ENCODE measurements around the gene CDKN2B-AS1.
"Not testable (repeated sequence)": the region's sequence is repeated elsewhere in the genome, so short reads cannot be mapped to it uniquely, and the experiment has no call there.

CDKN2B-AS1 gene

GRCh38 chr9:21994556-21995005 lies at the start of gene CDKN2B-AS1:
Gene CDKN2B-AS1, plus strand, starts transcription at chr9:21994791.
- DNase-seq = peak; percentile 47

DNA sequence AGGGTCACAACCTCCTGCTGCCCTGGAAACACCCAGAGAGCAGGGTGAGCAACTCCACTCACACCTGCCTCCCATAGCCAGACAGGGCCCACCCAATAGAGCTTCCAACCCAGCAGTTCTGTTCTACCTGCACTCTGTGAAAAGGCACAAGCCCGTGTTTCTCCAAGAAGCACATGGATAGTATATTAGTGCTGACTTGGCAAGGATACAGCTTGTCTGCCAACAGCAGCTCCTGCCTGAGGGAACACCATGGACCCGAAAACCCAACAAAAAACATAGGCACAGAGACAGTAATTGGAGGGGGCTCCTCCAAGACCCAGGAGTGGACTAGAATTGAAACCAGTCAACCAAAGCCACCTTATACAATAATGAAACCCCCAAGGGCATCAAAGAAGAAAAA lies 49.0 kb upstream of the CDKN2B-AS1 start:
- no peak for DNase-seq

DNA sequence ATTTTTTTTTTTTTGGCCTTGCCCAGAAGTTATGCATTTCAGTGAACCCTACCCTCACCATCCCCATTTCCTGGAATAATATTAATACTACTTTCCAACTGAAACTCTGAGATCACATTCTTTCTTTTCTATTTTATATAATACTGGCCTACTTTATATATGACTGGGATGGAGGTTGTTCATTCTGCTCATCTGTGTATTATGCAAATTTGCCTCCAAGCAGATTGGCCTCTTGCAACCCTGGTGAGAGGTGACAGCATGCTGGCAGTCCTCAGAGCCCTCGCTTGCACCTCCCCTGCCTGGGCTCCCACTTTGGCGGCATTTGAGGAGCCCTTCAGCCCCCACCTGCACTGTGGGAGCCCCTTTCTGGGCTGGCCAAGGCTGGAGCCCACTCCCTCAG lies 35.8 kb upstream of the CDKN2B-AS1 start:
- no peak for DNase-seq

DNA sequence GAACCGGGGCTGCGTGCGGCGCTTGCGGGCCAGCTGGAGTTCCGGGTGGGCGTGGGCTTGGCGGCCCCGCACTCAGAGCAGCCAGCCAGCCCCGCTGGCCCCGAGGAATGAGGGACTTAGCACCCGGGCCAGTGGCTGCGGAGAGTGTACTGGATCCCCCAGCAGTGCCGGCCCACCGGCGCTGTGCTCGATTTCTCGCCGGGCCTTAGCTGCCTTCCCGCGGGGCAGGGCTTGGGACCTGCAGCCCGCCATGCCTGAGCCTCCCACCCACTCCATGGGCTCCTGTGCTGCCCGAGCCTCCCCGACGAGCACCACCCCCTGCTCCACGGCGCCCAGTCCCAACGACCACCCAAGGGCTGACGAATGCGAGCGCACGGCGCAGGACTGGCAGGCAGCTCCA lies 35.3 kb upstream of the CDKN2B-AS1 start:
- not testable (repeated sequence) for DNase-seq

GRCh38 chr9:21961569-21961968 lies 33.0 kb upstream of the CDKN2B-AS1 start:
- DNase-seq = no peak

GRCh38 chr9:21964925-21965385 lies 29.6 kb upstream of the CDKN2B-AS1 start:
- peak; percentile 61 for DNase-seq

- DNase-seq = peak; percentile 69
Measured at GRCh38 chr9:21965401-21965951, 29.1 kb upstream of the CDKN2B-AS1 start.

DNA sequence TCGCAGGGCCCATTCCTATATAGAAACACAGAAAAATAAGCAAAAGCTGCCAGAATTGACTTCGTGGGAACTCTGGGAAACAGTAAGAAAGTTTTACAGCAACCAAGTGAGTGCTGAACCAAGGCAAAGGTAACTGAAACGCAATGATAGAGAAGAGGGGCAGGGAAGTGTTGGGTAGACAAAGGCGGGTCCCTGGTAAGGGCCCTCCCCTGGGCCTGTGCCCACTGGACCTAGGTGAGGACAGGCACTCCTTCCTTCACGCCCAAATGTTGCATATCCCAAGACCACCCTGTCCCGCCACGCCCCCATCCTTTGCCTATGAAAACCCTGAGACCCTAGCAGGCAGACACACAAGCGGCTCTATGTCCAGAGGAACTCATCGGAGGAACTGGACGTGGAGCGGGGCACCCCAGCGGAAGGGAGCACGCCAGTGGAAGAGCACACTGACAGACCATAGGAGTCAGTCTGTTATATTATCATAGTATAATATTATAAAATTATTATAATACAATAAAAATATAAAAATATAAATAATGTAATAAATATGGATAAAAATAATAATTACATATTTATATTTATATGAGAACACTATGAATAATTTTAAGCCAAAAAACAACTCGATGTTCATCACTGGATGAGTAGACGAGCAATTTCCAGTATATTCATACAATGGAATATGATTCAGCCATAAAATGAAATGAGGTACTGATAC lies 28.3 kb upstream of the CDKN2B-AS1 start:
- DNase-seq = no peak

DNA sequence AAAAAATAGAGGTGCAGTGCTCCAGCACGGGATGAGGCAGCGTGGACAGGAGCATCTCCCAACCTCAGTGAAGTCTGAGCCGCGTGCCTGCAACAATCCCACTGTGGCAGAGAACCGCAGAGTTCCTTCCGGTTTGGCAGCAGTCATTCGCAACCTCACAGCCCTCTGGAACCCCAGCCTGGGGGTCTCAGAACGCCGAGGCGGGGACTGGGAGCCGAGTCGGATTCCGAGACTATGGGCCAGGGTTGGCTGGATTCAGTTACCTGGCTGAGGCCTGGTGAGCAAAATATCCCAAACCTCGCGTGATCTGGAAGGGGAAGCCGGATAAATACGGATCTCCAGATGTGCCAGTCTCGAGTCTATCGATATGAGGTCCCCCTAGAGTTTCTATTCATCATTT lies 27.4 kb upstream of the CDKN2B-AS1 start:
- no peak for DNase-seq

GRCh38 chr9:21967702-21968101 lies 26.9 kb upstream of the CDKN2B-AS1 start:
- DNase-seq = no peak

DNA sequence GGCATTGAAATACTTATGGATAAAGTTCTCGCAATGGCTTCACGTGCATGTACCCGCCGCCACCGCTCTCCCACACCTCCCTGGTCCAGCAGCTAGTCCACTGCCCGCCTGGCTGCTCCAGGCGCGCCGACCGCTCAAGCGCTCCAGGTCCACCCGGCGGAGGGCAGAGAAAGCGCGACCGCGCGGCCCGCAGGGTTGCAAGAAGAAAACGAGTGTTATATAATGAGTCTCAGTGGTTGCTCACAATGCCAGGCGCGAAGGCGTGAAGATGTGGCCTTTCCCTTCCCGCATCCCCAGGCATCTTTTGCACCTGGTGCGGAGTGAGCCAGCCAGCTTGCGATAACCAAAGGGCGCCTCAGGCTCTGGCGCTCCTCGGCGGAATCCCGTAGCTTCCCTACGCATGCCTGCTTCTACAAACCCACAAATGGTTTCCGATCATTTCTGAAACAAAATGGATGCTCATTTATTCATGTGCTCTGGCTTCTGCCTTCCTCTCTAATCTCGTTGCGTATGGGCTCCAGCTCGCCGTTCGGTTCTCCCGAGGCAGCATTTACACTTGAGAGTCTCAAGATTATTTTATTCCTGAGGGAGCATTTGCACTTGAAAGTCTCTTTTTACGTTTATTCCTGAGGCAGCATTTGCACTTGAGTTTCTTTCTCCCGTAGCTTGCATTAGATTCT lies 26.1 kb upstream of the CDKN2B-AS1 start:
- DNase-seq = peak; percentile 12

DNA sequence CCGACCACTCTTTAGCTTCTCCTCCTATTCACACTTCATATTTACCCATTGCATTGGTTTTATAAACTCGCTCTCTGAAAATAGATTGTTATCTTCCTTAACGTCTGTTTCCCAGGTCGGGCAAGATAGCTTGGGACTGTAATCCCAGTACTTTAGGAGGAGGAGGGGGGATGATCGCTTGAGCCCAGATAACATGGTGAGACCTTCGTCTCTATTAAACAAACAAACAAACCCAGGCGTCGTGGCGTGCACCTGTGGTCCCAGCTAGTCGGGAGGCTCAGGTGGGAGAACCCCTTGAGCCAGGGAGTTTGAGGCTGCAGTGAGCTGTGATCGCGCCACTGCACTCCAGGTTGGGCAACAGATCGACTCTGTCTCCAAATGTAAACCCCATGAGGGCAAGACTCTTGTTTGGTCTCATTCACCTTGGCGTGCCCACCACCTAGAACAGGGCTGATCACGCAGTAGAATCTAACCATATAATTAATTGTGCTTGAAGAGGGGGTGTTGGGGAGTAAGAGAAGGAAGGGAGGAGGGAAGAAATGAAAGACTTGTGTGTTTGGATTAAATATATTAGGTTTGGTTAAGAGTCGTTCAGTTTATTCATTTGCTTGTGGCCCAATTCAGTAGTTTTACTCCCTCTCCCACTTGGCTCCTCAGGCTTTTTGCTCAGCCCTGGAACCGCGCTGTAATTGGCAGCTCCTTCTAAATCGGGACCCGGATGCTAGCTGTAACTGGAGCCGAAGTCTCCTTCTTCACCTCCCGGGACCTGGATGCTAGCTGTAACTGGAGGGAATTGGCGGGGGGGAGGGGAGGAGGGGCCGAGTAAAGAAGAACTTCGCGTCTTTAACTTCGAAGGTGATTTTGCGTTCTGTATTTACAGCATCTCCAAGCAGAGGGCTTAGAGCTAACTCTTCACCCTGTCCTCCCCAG lies 25.3 kb upstream of the CDKN2B-AS1 start:
- DNase-seq = no peak

GRCh38 chr9:21969951-21970799 lies 24.4 kb upstream of the CDKN2B-AS1 start:
- DNase-seq = no peak

DNA sequence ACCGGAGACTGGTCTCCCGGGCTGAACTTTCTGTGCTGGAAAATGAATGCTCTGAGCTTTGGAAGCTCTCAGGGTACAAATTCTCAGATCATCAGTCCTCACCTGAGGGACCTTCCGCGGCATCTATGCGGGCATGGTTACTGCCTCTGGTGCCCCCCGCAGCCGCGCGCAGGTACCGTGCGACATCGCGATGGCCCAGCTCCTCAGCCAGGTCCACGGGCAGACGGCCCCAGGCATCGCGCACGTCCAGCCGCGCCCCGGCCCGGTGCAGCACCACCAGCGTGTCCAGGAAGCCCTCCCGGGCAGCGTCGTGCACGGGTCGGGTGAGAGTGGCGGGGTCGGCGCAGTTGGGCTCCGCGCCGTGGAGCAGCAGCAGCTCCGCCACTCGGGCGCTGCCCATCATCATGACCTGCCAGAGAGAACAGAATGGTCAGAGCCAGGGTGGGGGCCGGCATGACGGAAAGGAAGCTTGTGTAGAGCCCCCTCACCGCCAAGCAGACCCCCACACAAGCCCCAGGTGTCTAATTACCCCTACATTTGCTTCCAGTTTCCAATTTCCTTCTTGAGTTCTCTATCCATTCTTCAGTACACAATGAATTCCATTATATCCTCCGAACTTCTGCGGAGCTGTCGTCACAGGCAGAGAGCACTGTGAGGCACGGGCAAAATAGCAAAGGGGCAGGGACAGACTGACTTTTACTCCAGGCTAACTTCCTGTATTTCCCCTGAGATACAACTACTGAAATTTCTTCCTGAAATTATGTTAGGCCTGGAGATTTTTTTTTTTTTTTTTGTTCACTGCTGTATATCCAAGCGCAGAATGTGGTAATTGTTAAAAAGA lies 23.6 kb upstream of the CDKN2B-AS1 start:
- no peak for DNase-seq

- no peak for DNase-seq
Measured at GRCh38 chr9:21972361-21972760, 22.2 kb upstream of the CDKN2B-AS1 start.

DNA sequence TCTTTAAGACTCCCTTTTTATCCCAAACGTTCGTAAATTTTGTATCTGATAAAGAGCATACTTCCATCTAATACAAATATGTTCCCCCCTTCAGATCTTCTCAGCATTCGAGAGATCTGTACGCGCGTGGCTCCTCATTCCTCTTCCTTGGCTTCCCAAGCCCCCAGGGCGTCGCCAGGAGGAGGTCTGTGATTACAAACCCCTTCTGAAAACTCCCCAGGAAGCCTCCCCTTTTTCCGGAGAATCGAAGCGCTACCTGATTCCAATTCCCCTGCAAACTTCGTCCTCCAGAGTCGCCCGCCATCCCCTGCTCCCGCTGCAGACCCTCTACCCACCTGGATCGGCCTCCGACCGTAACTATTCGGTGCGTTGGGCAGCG lies 20.3 kb upstream of the CDKN2B-AS1 start:
- DNase-seq = no peak

DNA sequence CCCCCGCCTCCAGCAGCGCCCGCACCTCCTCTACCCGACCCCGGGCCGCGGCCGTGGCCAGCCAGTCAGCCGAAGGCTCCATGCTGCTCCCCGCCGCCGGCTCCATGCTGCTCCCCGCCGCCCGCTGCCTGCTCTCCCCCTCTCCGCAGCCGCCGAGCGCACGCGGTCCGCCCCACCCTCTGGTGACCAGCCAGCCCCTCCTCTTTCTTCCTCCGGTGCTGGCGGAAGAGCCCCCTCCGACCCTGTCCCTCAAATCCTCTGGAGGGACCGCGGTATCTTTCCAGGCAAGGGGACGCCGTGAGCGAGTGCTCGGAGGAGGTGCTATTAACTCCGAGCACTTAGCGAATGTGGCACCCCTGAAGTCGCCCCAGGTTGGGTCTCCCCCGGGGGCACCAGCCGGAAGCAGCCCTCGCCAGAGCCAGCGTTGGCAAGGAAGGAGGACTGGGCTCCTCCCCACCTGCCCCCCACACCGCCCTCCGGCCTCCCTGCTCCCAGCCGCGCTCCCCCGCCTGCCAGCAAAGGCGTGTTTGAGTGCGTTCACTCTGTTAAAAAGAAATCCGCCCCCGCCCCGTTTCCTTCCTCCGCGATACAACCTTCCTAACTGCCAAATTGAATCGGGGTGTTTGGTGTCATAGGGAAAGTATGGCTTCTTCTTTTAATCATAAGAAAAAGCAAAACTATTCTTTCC lies 19.7 kb upstream of the CDKN2B-AS1 start:
- peak; percentile 57 for DNase-seq

- DNase-seq = no peak
Measured at GRCh38 chr9:21976334-21976875, 18.2 kb upstream of the CDKN2B-AS1 start.

GRCh38 chr9:21982391-21982790 lies 12.2 kb upstream of the CDKN2B-AS1 start:
- no peak for DNase-seq
